Endothelial cell of umbilical vein (primary cell): ENCODE results near the gene KRTAP10-8. TPM values are rescaled to one million over a fixed set of nuclear protein-coding genes. Genes with fewer than 3 reads are reported as not detected.

Source experiments
- BruUV-seq: library from RNA; stranded (reverse); fragments of 400-500 nt; replicated peaks from 2 replicates; lab custom pipeline; 2021; lab: Mats Ljungman, UMichigan
- CTCF ChIA-PET: fragments of 300-600, 350-600 bp; sonication (Branson Sonifier 250); formaldehyde crosslinking; loops from one replicate; lab custom pipeline; 2021; ENCODE audit warnings: antibody characterized with exemption, inconsistent platforms; lab: Charles Lee
- POLR2A ChIA-PET: fragments of 300-600, 350-600 bp; sonication (Branson Sonifier 250); formaldehyde crosslinking; loops from one replicate; lab custom pipeline; 2021; ENCODE audit warnings: antibody characterized with exemption, inconsistent platforms; lab: Charles Lee
- DNase-seq: peaks from one replicate; pipeline ENCODE4 v3.0.0-alpha.2; 2011; ENCODE audit warnings: low read depth, low spot score
- FAIRE-seq: peaks from 2 replicates; lab custom pipeline; 2011; peaks lifted over from hg19 to GRCh38; lab: Jason Lieb, UNC
- H2AFZ ChIP-seq: 2 replicates; pipeline ENCODE4 v1.6.0; 2012; ENCODE audit warnings: low read depth, low read length, control low read depth, inconsistent platforms
- H3K27ac ChIP-seq: 2 replicates; pipeline ENCODE4 v1.5.1; 2011; ENCODE audit warnings: low read depth, mild to moderate bottlenecking, control low read depth, low read length, moderate library complexity; ENCODE audit not compliant: insufficient read depth
- H3K27me3 ChIP-seq, 2 experiments: 2 replicates each; pipeline versions ENCODE4 v1.6.0 to v1.6.1; 2011; ENCODE audit warnings: low read length in 2 of 2, mixed read lengths in 1 of 2; ENCODE audit not compliant: control insufficient read depth in 2 of 2, insufficient read depth in 2 of 2
- H3K36me3 ChIP-seq, 2 experiments: 2 replicates in 1 of 2; 3 replicates in 1 of 2; pipeline ENCODE4 v1.5.1; 2011; ENCODE audit warnings: low read length in 2 of 2, mild to moderate bottlenecking in 1 of 2, moderate library complexity in 1 of 2; ENCODE audit not compliant: control insufficient read depth in 2 of 2, insufficient read depth in 2 of 2; ENCODE audit errors: extremely low read depth in 1 of 2
- H3K4me1 ChIP-seq: 3 replicates; pipeline ENCODE4 v1.5.1; 2011; ENCODE audit warnings: mild to moderate bottlenecking, low read length; ENCODE audit not compliant: control insufficient read depth, insufficient read depth; ENCODE audit errors: extremely low read depth
- H3K4me2 ChIP-seq: 2 replicates; pipeline ENCODE4 v1.6.1; 2011; ENCODE audit warnings: low read length, control low read depth, mixed read lengths; ENCODE audit not compliant: insufficient read depth
- H3K4me3 ChIP-seq, 3 experiments: fragments of 200-600 bp in 1 of 3; sonication (generic), shearing (Covaris generic) in 1 of 3; replicated peaks in 1 of 3; 2 replicates each; pipeline ENCODE4 v1.5.1; 2011 to 2016; ENCODE audit warnings: control low read depth in 3 of 3, low read length in 3 of 3, mild to moderate bottlenecking in 2 of 3, inconsistent platforms in 1 of 3, low read depth in 1 of 3, moderate library complexity in 1 of 3; ENCODE audit not compliant: insufficient read depth in 1 of 3
- H3K79me2 ChIP-seq: 2 replicates; pipeline ENCODE4 v1.6.0; 2012; ENCODE audit warnings: low read length, inconsistent platforms; ENCODE audit not compliant: control insufficient read depth, insufficient read depth
- H3K9ac ChIP-seq: replicated peaks from 2 replicates; pipeline ENCODE3; 2011; ENCODE audit warnings: low read length, control low read depth; ENCODE audit not compliant: insufficient read depth; ENCODE audit errors: extremely low read depth
- H3K9me1 ChIP-seq: replicated peaks from 3 replicates; pipeline ENCODE4 v1.6.0; 2011; ENCODE audit warnings: mild to moderate bottlenecking, low read length; ENCODE audit not compliant: control insufficient read depth, insufficient read depth; ENCODE audit errors: extremely low read depth
- H3K9me3 ChIP-seq: replicated peaks from 2 replicates; pipeline ENCODE4 v1.5.1; 2012; ENCODE audit warnings: low read length, inconsistent platforms; ENCODE audit not compliant: control insufficient read depth, insufficient read depth
- H4K20me1 ChIP-seq: replicated peaks from 2 replicates; pipeline ENCODE3; 2011; ENCODE audit warnings: mild to moderate bottlenecking, low read length; ENCODE audit not compliant: control insufficient read depth, insufficient read depth; ENCODE audit errors: extremely low read depth
- EZH2 ChIP-seq: IDR thresholded peaks from 2 replicates; pipeline ENCODE4 v1.6.1; 2012; ENCODE audit warnings: borderline replicate concordance, low read depth, mild to moderate bottlenecking, moderate library complexity, low read length, inconsistent platforms; ENCODE audit not compliant: severe bottlenecking
- FOS ChIP-seq: IDR thresholded peaks from 2 replicates; pipeline ENCODE4 v1.6.1; 2011; ENCODE audit warnings: mild to moderate bottlenecking, low read length, moderate library complexity, borderline replicate concordance; ENCODE audit not compliant: insufficient read depth
- GATA2 ChIP-seq: IDR thresholded peaks from 2 replicates; pipeline ENCODE4 v1.7.0; 2011; ENCODE audit warnings: low read depth, mild to moderate bottlenecking, moderate library complexity, mixed read lengths, low read length; ENCODE audit not compliant: insufficient read length, insufficient read depth
- JUN ChIP-seq: IDR thresholded peaks from 2 replicates; pipeline ENCODE4 v1.6.1; 2011; ENCODE audit warnings: borderline replicate concordance, low read depth; ENCODE audit not compliant: insufficient read length, insufficient read depth
- MYC ChIP-seq: IDR thresholded peaks from one replicate; pipeline ENCODE4 v1.6.1; 2011; ENCODE audit warnings: mild to moderate bottlenecking, low read depth, low read length
- POLR2A ChIP-seq: IDR thresholded peaks from 2 replicates; pipeline ENCODE4 v1.6.1; 2012; ENCODE audit warnings: low read depth, mild to moderate bottlenecking, control low read depth, low read length
- POLR2AphosphoS5 ChIP-seq: IDR thresholded peaks from 2 replicates; pipeline ENCODE4 v1.6.1; 2012; ENCODE audit warnings: low read depth, mild to moderate bottlenecking, control low read depth, low read length, moderate library complexity; ENCODE audit not compliant: insufficient read depth
- dilution Hi-C: fragments of 300-500 bp; cut with MboI; formaldehyde crosslinking; loops from one replicate; pipeline ENCODE4 v1.15.0; 2019; ENCODE audit warnings: low sequenced_read_pairs; ENCODE audit not compliant: extremely low pct_ligation_motif_present
- intact Hi-C: fragments of 100-400 bp; cut with micrococcal nuclease; formaldehyde crosslinking; loops from one replicate; pipeline ENCODE4 v1.10.0; 2022
- polyA plus RNA-seq, 4 experiments: library from polyadenylated mRNA; depleted of rRNA in 3 of 4; stranded (reverse) in 3 of 4; unstranded in 1 of 4; fragments of >200 nt; gene quantifications; 2 replicates each; pipeline versions ENCODE4 v1.2.1 to v1.2.3, GENCODE V29; 2011 to 2012; ENCODE audit warnings: missing spikeins in 1 of 4
- total RNA-seq: library from RNA; stranded (reverse); gene quantifications from 2 replicates; pipeline ENCODE4 v1.2.3, GENCODE V29; 2021
- TF ChIP-seq, protein P1 (sequence below): IDR thresholded peaks from 2 replicates; pipeline ENCODE4 v1.6.1; 2011; ENCODE audit not compliant: insufficient read depth, insufficient read length
- TF ChIP-seq, protein P2 (sequence below), 2 donors: IDR thresholded peaks; 1 replicate in 1 of 2; 2 replicates in 1 of 2; pipeline ENCODE4 v1.5.1; 2011; ENCODE audit warnings: low read length in 2 of 2, mild to moderate bottlenecking in 2 of 2, moderate library complexity in 2 of 2, control low read depth in 1 of 2, inconsistent platforms in 1 of 2, low read depth in 1 of 2; ENCODE audit not compliant: insufficient read depth in 1 of 2; ENCODE audit errors: extremely low read depth in 1 of 2

The KRTAP10-8 gene
- total and polyA plus RNA-seq, 2 donors (not counting 3 experiments of a cell fraction or from before 2014, with no cell fraction given) = not detected

- Histone ChIP-seq H3K4me2 (no peak overlapping the region), H3K4me1 (no peaks in the 10 kb centered on the region), H3K36me3 (no peaks in the 10 kb centered on the region), H3K27me3 (no peaks in the 10 kb centered on the region), H4K20me1 (no peaks in the 10 kb centered on the region), H3K27ac (no peak overlapping the region), H2AFZ (no peak overlapping the region), H3K4me3 (no peak overlapping the region), H3K9me3 (no peaks in the 10 kb centered on the region), H3K79me2 (no peaks in the 10 kb centered on the region), H3K9me1 (no peaks in the 10 kb centered on the region), H3K9ac (no peak overlapping the region)
- intact Hi-C loops = no loop called here
- FAIRE-seq = no peak
- POLR2A ChIA-PET = no interaction called here
- DNase-seq = no peak
- dilution Hi-C loops = no loop called here
- TF ChIP-seq POLR2A (no peak), JUN (no peak), FOS (no peak), GATA2 (no peak), MYC (no peak), EZH2 (no peak), POLR2AphosphoS5 (no peak)
- TF ChIP-seq, protein P1, sequence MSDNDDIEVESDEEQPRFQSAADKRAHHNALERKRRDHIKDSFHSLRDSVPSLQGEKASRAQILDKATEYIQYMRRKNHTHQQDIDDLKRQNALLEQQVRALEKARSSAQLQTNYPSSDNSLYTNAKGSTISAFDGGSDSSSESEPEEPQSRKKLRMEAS = no peak
- TF ChIP-seq, protein P2, sequence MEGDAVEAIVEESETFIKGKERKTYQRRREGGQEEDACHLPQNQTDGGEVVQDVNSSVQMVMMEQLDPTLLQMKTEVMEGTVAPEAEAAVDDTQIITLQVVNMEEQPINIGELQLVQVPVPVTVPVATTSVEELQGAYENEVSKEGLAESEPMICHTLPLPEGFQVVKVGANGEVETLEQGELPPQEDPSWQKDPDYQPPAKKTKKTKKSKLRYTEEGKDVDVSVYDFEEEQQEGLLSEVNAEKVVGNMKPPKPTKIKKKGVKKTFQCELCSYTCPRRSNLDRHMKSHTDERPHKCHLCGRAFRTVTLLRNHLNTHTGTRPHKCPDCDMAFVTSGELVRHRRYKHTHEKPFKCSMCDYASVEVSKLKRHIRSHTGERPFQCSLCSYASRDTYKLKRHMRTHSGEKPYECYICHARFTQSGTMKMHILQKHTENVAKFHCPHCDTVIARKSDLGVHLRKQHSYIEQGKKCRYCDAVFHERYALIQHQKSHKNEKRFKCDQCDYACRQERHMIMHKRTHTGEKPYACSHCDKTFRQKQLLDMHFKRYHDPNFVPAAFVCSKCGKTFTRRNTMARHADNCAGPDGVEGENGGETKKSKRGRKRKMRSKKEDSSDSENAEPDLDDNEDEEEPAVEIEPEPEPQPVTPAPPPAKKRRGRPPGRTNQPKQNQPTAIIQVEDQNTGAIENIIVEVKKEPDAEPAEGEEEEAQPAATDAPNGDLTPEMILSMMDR (IDR thresholded peaks at IDR 0.05; ENCODE audit: extremely low read depth in 1 of 2, insufficient read depth in 1 of 2, low read depth in 1 of 2, low read length in 2 of 2) = no peak
- CTCF ChIA-PET = no interaction called here
- BruUV-seq = no TSS peak
Measured at GRCh38 chr21:44639331-44639655, 27.4 kb downstream of the KRTAP10-8 start.
